Panc1 (cell line): Measurements from ENCODE around the gene HACL1.

Experiments used
- CTCF ChIP-seq: fragments of 450-650 bp; IDR thresholded peaks from 2 replicates; pipeline ENCODE4 v1.5.1; 2017; ENCODE audit warnings: mild to moderate bottlenecking
- POLR2AphosphoS5 ChIP-seq: IDR thresholded peaks from 2 replicates; pipeline ENCODE4 v1.6.1; 2012; ENCODE audit warnings: mild to moderate bottlenecking, low read depth, low read length, moderate library complexity
- REST ChIP-seq, 2 experiments: IDR thresholded peaks; 2 replicates each; pipeline ENCODE4 v1.6.1; 2011 to 2012; ENCODE audit warnings: low read depth in 2 of 2, control low read depth in 1 of 2, low read length in 1 of 2, mild to moderate bottlenecking in 1 of 2, moderate library complexity in 1 of 2; ENCODE audit not compliant: insufficient read depth in 1 of 2
- TCF7L2 ChIP-seq: IDR thresholded peaks from 2 replicates; pipeline ENCODE4 v1.6.1; 2011; ENCODE audit warnings: mild to moderate bottlenecking, low read depth, low read length, inconsistent platforms

GRCh38 chr3:15553749-15554148, 47.6 kb downstream of the HACL1 start:
- TF ChIP-seq CTCF (no peak), POLR2AphosphoS5 (no peak), REST (IDR thresholded peaks at IDR 0.05; ENCODE audit: insufficient read depth in 1 of 2, low read depth in 2 of 2, low read length in 1 of 2) (no peak), TCF7L2 (no peak)
